HG03103 (cell line): ENCODE data around the gene CDC40.
"Not testable (repeated sequence)": the region's sequence is repeated elsewhere in the genome, so short reads cannot be mapped to it uniquely, and the experiment has no call there.

ENCODE experiments used
- ATAC-seq: cut with Tn5 transposase; IDR thresholded peaks from one replicate; pipeline ENCODE4 v1.9.1; 2021; ENCODE audit warnings: low read depth; ENCODE audit not compliant: unreplicated experiment

CDC40 gene

GRCh38 chr6:110266996-110267395 is 86.8 kb downstream of the CDC40 start:
- no peak for ATAC-seq

GRCh38 chr6:110269623-110270022 is 89.4 kb downstream of the CDC40 start:
- no peak for ATAC-seq

- ATAC-seq, result no peak
Measured at GRCh38 chr6:110270165-110270564, 89.9 kb downstream of the CDC40 start.

- no peak for ATAC-seq
Measured at GRCh38 chr6:110271732-110272022, 91.5 kb downstream of the CDC40 start.

GRCh38 chr6:110272781-110273180 is 92.6 kb downstream of the CDC40 start:
- not testable (repeated sequence) for ATAC-seq

- no peak for ATAC-seq
Measured at GRCh38 chr6:110277100-110277665, 97.0 kb downstream of the CDC40 start.
